Mesangial cell (primary cell): Measurements from ENCODE around the gene DGCR8. TPM values are rescaled to one million over a fixed set of nuclear protein-coding genes. Genes with fewer than 3 reads are reported as not detected.

Experiments used
- total RNA-seq: library from RNA; depleted of rRNA; stranded (reverse); fragments of >200 nt; gene quantifications from 2 replicates; pipeline ENCODE4 v1.2.3, GENCODE V29; 2015

DGCR8 gene
- 18.1 and 20.2 TPM in 2 replicates for total RNA-seq

DNA sequence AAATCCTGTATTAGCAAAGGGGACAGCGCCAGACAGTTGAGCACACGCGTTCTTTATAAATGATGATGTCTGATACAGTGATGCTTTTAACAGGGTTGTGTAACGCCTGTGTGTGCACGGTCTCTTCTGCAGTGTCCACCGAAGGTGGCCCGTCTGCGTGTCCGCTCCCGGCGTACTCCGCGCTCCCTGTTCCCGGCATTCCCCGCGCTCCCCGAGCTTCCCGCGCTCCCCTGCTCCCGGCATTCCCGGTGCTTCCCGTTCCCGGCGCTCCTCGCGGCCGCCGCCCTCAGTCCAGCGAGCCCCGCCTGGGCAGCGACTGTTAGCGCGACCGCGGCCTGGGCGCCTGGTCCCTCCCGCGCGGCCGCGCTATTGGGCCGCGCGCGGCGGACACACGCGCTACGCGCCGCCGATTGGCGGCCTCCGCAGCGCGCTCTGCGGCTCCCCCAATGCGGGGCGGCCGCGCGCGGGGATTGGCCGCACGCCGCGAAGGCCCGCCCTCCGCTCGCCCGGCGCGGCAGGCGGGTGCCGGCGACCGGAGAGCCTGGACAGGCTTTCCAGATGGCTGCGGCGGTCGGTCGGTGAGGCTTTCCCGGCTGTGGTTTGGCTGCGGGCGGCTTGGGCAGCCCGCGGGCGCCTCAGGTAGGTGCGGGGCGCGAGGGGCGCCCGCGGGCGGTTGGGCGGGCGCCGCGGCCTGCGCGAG, at the start of gene DGCR8:
DGCR8 (plus strand) TSS at position 497 of the 700 bp plus-strand sequence. CDS start 5,723 bp downstream, outside the sequence.

GRCh38 chr22:20115691-20116375, 35.8 kb downstream of the DGCR8 start, which contains the start of gene RANBP1:
RANBP1 (plus strand) TSS chr22:20116104; CDS start chr22:20116185, 81 bp downstream.

DNA sequence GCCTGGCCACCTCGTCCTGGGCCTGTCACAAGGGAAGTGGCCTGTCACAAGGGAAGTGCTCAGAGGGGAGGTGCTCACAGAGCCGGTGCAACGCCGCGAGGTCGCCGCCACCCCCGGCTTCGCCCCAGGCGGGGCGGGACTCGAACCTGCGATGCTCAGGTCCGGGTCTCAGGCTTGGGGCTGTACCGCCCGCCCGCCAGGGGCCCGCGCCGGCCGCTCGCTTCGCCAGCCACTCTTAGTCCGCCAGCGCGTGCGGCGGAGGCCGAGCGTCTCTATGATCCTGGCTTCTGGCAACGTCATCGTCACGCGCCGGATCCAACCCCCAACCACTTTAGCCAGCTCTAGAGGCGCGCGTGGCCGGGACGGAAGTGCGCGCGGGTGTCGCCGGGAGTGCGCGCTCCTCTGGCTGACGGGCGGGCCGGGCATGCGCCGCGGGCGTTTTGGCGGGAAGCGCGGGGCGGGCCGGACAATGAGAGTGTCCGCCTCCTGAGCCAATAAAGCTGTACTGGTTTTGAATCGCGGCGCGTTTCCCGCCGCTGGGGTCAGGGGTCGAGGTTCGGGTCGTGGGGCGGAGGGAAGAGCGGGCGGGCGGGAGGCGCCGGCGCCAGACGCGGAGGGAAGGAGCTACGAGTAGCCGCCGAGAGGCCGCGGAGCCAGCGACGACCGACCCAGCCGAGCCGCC, 37.1 kb downstream of the DGCR8 start, which contains the start of gene TRMT2A:
TRMT2A (minus strand) TSS at position 276 of the 682 bp plus-strand sequence. CDS start 320 bp downstream, outside the sequence.

GRCh38 chr22:20131597-20131858, 51.5 kb downstream of the DGCR8 start, which contains the start of gene ZDHHC8:
ZDHHC8 (plus strand) TSS chr22:20131804; CDS start chr22:20131948, 144 bp downstream.

DNA sequence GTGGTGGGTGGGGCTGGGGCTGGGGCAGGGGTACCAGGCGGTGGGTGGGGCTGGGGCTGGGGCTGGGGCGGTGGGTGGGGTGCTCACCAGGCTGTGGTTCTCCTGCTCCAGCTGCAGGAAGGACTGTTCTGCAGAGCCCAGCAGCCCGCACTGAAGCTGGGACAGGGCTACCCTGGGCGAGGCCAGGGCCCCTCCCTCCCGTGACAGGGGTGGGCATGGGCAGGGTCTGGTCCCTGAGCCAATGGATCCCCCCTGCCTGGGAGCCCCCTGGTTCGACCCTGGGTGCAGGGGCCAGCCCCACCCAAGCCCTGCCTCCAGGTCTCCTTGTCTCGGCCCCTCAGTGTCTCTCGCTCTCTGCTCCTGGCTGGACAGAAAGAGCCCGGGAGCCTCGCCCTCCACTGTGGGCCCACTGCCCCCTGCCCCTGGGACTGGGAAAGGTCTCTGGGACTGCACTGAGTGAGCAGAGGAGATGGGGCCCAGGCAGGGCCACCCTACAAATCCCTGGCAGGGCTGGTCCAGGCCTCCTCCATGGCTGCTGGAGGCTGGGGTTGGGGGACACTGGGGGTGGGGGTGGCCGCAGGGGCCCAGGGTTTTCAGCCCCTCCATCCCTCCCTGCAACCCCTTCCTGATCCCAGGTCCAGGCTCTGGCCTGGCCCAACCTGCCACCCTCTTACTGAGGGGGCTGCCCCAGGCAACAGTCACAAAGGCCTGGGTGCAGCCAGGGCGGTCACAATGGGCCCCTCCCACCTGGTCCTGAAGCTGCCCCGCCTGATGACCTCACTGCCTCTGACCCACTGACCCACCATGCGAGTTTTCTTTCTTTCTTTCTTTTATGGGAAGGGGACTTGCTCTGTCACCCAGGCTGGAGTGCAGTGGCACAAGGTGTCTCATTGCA, 70.6 kb downstream of the DGCR8 start, which contains the start of gene CCDC188:
CCDC188 (minus strand) TSS at position 675 of the 895 bp plus-strand sequence; CDS start at position 606, 69 bp downstream.

Other genes starting within 250 kb of the DGCR8 start
- 11.2 and 16.8 TPM in 2 replicates for gene GNB1L, start 225.4 kb upstream of the DGCR8 start, total RNA-seq
- 15.7 and 23.8 TPM in 2 replicates for gene RTL10, start 225.4 kb upstream of the DGCR8 start, total RNA-seq
- gene COMT, start 138.5 kb upstream of the DGCR8 start, total RNA-seq, result 317 and 372 TPM in 2 replicates
- 24.2 and 47.3 TPM in 2 replicates for gene TXNRD2, start 138.4 kb upstream of the DGCR8 start, total RNA-seq
- gene ARVCF, start 63.4 kb upstream of the DGCR8 start, total RNA-seq, result 26.7 and 38.0 TPM in 2 replicates
- 21.8 and 23.6 TPM in 2 replicates for gene TANGO2, start 59.1 kb upstream of the DGCR8 start, total RNA-seq
- 149 and 754 TPM in 2 replicates for gene RANBP1, start 35.9 kb downstream of the DGCR8 start, total RNA-seq
- 27.4 and 43.5 TPM in 2 replicates for gene TRMT2A, start 37.0 kb downstream of the DGCR8 start, total RNA-seq
- gene ZDHHC8, start 51.6 kb downstream of the DGCR8 start, total RNA-seq, result 37.8 and 46.1 TPM in 2 replicates
- 0.25 TPM in 1 of 2 replicates, not detected in the other for gene CCDC188, start 70.8 kb downstream of the DGCR8 start, total RNA-seq
- gene RTN4R, start 188.1 kb downstream of the DGCR8 start, total RNA-seq, result 13.0 and 21.7 TPM in 2 replicates
- gene DGCR6L, start 239.8 kb downstream of the DGCR8 start, total RNA-seq, result 63.7 and 77.6 TPM in 2 replicates